T-cell (primary cell): Measurements from ENCODE around the gene PRSS33. TPM values are rescaled to one million over a fixed set of nuclear protein-coding genes. Genes with fewer than 3 reads are reported as not detected.

ENCODE experiments used
- ATAC-seq, 4 experiments: fragments of 200-7000 bp in 3 of 4; fragments of 150-1000 bp in 1 of 4; cut with Tn5 transposase; replicated peaks in 1 of 4; 1 replicate in 3 of 4; 2 replicates in 1 of 4; pipeline ENCODE4 v1.10.0; 2021; ENCODE audit warnings: moderate library complexity in 3 of 4, mild to moderate bottlenecking in 2 of 4, moderate number of reproducible peaks in 1 of 4
- CTCF ChIA-PET, 2 donors: fragments of 300-600 bp; sonication (Branson Sonifier 250); formaldehyde crosslinking; loops; one replicate each; lab custom pipeline; 2022; ENCODE audit warnings: antibody characterized with exemption in 2 of 2; lab: Charles Lee
- POLR2A ChIA-PET, 2 donors: fragments of 300-600 bp; sonication (Branson Sonifier 250); formaldehyde crosslinking; loops; one replicate each; lab custom pipeline; 2022; ENCODE audit warnings: antibody characterized with exemption in 2 of 2; lab: Charles Lee
- DNase-seq, 35 experiments: peaks; one replicate each; pipeline versions ENCODE4 v3.0.0 to v3.0.0-alpha.2; 2013 to 2023
- H3K27ac ChIP-seq: one replicate; pipeline ENCODE4 v1.5.1; 2013; ENCODE audit warnings: low read length
- H3K27me3 ChIP-seq, 2 experiments: replicated peaks in 1 of 2; 1 replicate in 1 of 2; 2 replicates in 1 of 2; pipeline versions ENCODE4 v1.6.1 to v1.7.0; 2013; ENCODE audit warnings: low read length in 1 of 2, mixed read lengths in 1 of 2; ENCODE audit not compliant: control insufficient read depth in 2 of 2, insufficient read depth in 2 of 2; ENCODE audit errors: extremely low read depth in 1 of 2
- H3K36me3 ChIP-seq, 2 donors: 1 replicate in 1 of 2; 2 replicates in 1 of 2; pipeline versions ENCODE4 v1.6.1 to v1.7.0; 2013; ENCODE audit warnings: low read length in 1 of 2; ENCODE audit not compliant: control insufficient read depth in 2 of 2, insufficient read depth in 1 of 2; ENCODE audit errors: extremely low read depth in 1 of 2
- H3K4me1 ChIP-seq, 2 experiments: 1 replicate in 1 of 2; 2 replicates in 1 of 2; pipeline versions ENCODE4 v1.6.1 to v1.7.0; 2013; ENCODE audit warnings: low read length in 2 of 2, mixed read lengths in 1 of 2; ENCODE audit not compliant: insufficient read depth in 2 of 2, control insufficient read depth in 1 of 2; ENCODE audit errors: extremely low read depth in 1 of 2
- H3K4me3 ChIP-seq, 2 donors: 1 replicate in 1 of 2; 2 replicates in 1 of 2; pipeline versions ENCODE4 v1.5.1 to v1.7.0; 2013; ENCODE audit warnings: mild to moderate bottlenecking in 2 of 2, low read length in 1 of 2, moderate library complexity in 1 of 2; ENCODE audit not compliant: control insufficient read depth in 1 of 2; ENCODE audit errors: extremely low read depth in 1 of 2
- H3K9me3 ChIP-seq: 2 replicates; pipeline ENCODE4 v1.7.0; 2013
- H3K27ac Mint-ChIP-seq, 2 donors: one replicate each; pipeline ENCODE4 v1.8.0; 2020 to 2021; ENCODE audit warnings: mild to moderate bottlenecking in 2 of 2, mixed read lengths in 2 of 2
- H3K27me3 Mint-ChIP-seq, 2 donors: one replicate each; pipeline ENCODE4 v1.8.0; 2021 to 2022; ENCODE audit warnings: mixed read lengths in 2 of 2
- H3K36me3 Mint-ChIP-seq: one replicate; pipeline ENCODE4 v1.8.0; 2021; ENCODE audit warnings: mixed read lengths
- H3K4me1 Mint-ChIP-seq, 3 donors: one replicate each; pipeline ENCODE4 v1.8.0; 2020 to 2022; ENCODE audit warnings: mixed read lengths in 3 of 3, mild to moderate bottlenecking in 1 of 3
- H3K4me3 Mint-ChIP-seq, 3 donors: one replicate each; pipeline ENCODE4 v1.8.0; 2020 to 2022; ENCODE audit warnings: mild to moderate bottlenecking in 3 of 3, mixed read lengths in 3 of 3, moderate library complexity in 3 of 3
- H3K9me3 Mint-ChIP-seq, 3 donors: one replicate each; pipeline ENCODE4 v1.8.0; 2020 to 2022; ENCODE audit warnings: mixed read lengths in 3 of 3
- WGBS: methylation state at CpG from one replicate; pipeline ENCODE4 v1.1.5; 2013; ENCODE audit warnings: missing lambda C conversion rate; ENCODE audit not compliant: insufficient coverage; 5-methylcytosine and 5-hydroxymethylcytosine counted together
- total RNA-seq, 35 experiments: library from RNA in 6 of 35; stranded (reverse) in 6 of 35; fragments of 120-200 nt in 1 of 35; gene quantifications; one replicate each; pipeline versions ENCODE4 v1.2.1 to v1.2.4 and lab custom pipeline; 2013 to 2026

Gene PRSS33
- total RNA-seq, 5 donors from 2014 or later (not counting 1 experiment from before 2014, with no cell fraction given) = not detected

DNA sequence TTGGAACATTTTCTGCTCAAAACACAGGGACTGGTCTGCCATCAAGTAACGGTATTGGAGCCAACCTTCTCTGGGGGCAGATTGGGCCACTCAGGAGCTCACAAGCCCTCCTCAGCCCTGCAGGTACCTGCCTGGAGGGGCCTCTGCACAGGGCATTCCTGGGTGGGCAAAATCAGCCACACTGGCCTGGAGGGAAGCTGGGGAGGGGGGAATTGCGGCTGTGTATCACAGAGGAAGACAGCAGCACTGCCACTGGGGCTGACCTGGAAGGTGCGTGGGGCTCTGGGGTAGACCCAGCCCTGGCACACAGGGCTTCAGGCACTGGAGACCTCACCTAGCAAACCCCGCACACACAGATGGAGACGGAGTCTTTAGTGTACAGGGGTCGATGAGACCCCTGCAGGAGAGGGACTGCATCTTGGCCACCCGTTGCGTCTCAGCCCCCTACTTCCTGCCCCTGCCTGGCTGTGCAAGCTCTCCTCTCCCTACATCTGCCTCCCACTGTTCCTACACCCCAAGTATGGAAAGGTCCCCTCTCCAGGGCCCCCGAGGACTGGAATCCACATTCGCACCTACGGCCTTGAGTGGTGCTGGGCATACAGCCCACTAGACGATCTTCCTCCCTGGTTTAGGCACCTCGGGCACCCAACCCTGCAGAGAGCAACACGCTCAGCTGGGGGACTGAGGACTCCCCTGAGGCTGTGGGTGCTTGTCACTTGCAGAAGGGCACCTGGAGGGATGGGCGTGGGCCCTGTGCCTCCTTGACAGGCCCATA lies 42.1 kb downstream of the PRSS33 start:
- Mint-ChIP-seq H3K27me3 (peaks cover 0 to 6% of the 10 kb centered on the region in 2 donors), H3K36me3 (no peaks in the 10 kb centered on the region), H3K4me1 (peaks cover 0 to 2% (median 0%) of the 10 kb centered on the region in 3 donors), H3K4me3 (no peak overlapping the region), H3K9me3 (no peaks in the 10 kb centered on the region), H3K27ac (no peak overlapping the region)
- Histone ChIP-seq H3K4me3 (no peak overlapping the region), H3K9me3 (no peaks in the 10 kb centered on the region), H3K27me3 (peaks cover 0 to 15% of the 10 kb centered on the region in 2 experiments), H3K4me1 (no peaks in the 10 kb centered on the region), H3K27ac (no peak overlapping the region), H3K36me3 (no peaks in the 10 kb centered on the region)
- 86% methylated on average over 11 of the region's 15 CpGs for WGBS
- DNase-seq = no peak
- ChIA-PET POLR2A (interaction anchor here in 1 of 2 donors (0.7 kb wide), 1 partner anchor 164 kb away, joined by 4 read pairs; no protein-coding TSS in a partner anchor), CTCF (no interaction called here)
- no peak for ATAC-seq

DNA sequence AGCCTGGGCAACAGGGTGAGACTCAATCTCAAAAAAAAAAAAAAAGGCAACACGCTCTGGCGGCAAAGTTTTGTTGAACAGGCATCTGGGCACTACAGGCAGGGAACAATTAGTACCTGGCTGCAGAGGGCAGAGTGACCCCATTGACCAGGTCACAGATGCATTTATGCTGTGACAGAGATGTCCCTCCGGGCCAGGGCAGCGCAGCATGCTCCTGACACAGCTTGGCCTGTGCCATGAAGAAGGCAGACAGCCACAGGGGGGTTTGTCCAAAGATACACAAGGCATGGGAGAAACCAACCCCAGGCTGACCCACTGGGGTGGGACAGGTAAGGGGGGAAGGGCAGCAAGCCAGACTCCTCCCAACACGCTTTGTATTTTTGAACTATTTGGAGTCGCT lies 42.6 kb downstream of the PRSS33 start:
- Mint-ChIP-seq H3K4me1 (no peaks in the 10 kb centered on the region), H3K27ac (no peak overlapping the region), H3K4me3 (no peak overlapping the region), H3K27me3 (peaks cover 0 to 7% of the 10 kb centered on the region in 2 donors), H3K36me3 (no peaks in the 10 kb centered on the region), H3K9me3 (no peaks in the 10 kb centered on the region)
- ChIA-PET CTCF (no interaction called here), POLR2A (no interaction called here)
- no peak overlapping the region for H3K4me3 ChIP-seq
- peaks cover 0 to 1% of the 10 kb centered on the region in 2 experiments for H3K4me1 ChIP-seq
- H3K36me3 ChIP-seq = no peaks in the 10 kb centered on the region
- H3K27me3 ChIP-seq = peaks cover 0 to 19% of the 10 kb centered on the region in 2 experiments
- DNase-seq = no peak
- H3K27ac ChIP-seq = no peak overlapping the region
- 90% methylated on average over 4 of the region's 6 CpGs for WGBS
- H3K9me3 ChIP-seq = no peaks in the 10 kb centered on the region
- no peak for ATAC-seq

DNA sequence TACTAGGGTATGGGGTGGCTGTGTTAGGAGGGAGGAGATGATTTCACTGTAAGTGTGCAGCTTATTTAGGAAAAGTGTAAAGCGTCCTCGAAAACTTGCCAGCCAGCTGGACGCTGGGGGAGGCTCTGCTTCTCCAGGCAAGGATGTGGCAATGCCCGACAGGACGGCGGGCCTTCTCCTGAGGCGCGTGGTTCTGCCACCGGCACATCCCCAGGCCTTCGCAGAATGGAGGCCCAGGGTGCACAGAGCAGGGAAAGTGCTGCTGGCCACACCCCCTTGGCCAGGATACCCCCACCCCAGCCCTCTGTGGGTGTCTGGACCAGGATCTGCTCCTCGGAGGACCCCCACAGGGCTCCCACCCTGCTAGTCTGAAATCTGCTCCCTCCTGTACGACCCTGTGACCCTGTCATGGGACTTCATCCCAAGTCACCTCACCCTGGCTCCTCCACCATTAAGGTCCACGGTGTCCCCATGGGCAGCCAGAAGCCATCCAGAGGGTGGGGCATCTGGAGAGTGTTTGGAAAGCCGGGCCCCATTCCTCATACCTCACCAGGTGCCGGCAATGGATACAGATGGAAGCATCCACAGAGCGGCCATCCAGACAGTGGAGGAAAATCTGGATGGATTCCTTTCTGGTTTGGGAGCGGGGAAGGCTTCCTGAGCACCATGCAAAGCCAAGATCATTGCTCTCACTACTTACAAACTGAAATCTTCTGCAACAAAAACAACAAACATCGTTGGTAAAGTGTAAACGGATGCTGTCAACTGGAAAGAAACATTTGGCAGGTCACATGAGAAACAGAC lies 44.2 kb downstream of the PRSS33 start:
- 95% methylated on average over 8 of the region's 19 CpGs for WGBS
- POLR2A ChIA-PET = no interaction called here

DNA sequence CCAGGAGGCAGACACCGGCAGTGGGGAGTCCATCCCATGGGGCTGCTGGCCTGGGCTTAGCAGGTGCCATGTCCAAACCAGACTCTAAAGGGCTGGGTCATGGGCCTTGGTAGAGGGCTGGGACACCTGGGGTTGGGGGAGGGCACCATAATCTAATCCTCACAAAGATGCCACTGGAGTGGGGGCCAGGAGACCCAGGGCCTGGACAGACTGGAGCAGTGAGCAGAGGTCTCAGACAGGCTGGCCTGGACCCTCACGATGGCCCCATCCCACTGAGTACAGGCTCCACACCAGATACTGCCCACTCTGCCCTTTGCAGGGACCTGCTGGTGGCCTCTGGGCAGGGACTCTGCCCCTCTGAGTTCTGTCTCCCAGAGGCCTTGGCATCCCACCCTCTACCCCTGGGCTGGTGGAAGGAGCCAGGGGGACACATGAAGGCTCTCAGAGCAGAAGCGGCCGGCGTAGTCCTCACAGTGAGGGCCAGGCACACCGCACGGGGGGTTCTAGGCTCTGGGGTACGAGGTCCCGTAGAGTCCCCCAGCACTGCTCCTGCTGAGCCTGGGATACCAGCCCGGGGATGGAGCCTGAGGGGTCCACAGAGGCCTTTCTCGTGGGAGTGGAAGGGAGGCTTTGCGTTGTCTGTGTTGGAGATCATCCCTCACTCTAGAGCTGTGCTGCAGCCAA lies 44.9 kb downstream of the PRSS33 start:
- CTCF ChIA-PET = no interaction called here

More for the DNA sequence above, 44.2 kb downstream of the PRSS33 start:
- Histone ChIP-seq H3K9me3 (no peaks in the 10 kb centered on the region), H3K27me3 (peaks cover 0 to 34% of the 10 kb centered on the region in 2 experiments), H3K4me1 (peaks cover 0 to 8% of the 10 kb centered on the region in 2 experiments), H3K36me3 (no peaks in the 10 kb centered on the region), H3K4me3 (no peak overlapping the region), H3K27ac (no peak overlapping the region)
- Mint-ChIP-seq H3K4me1 (no peaks in the 10 kb centered on the region), H3K4me3 (no peak overlapping the region), H3K9me3 (no peaks in the 10 kb centered on the region), H3K36me3 (no peaks in the 10 kb centered on the region), H3K27ac (no peak overlapping the region), H3K27me3 (peaks cover 3 to 7% of the 10 kb centered on the region in 2 donors)
- DNase-seq (no peak), ATAC-seq (no peak)
- CTCF ChIA-PET = no interaction called here

DNA sequence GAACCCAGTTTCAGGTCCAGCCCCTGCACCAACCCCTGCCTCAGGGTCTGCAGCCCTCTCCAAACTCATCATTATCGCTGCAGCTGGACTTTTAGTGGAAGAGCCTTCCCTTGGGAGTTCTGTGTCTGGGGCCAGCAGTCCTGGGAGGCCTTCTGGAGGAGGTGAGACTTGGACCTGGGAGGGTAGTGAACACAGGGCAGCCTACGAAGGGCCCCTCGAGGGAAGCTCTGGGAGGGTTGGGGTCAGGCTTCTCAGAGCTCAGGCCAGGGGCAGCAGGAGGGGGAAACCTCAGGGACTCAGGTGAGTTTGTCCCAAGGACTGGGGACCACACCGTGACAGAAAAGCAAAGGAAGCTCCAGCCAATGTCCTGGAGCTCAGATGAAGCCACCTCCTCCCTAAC lies 46.2 kb downstream of the PRSS33 start:
- Mint-ChIP-seq H3K4me1 (no peaks in the 10 kb centered on the region), H3K36me3 (no peaks in the 10 kb centered on the region), H3K27ac (no peak overlapping the region), H3K27me3 (peaks cover 4 to 7% of the 10 kb centered on the region in 2 donors), H3K9me3 (no peaks in the 10 kb centered on the region), H3K4me3 (no peak overlapping the region)
- Histone ChIP-seq H3K36me3 (no peaks in the 10 kb centered on the region), H3K27me3 (peaks cover 0 to 52% of the 10 kb centered on the region in 2 experiments), H3K4me1 (peaks cover 0 to 8% of the 10 kb centered on the region in 2 experiments), H3K4me3 (no peak overlapping the region), H3K27ac (no peak overlapping the region), H3K9me3 (no peaks in the 10 kb centered on the region)
- WGBS = 73% methylated on average over 3 of the region's 4 CpGs
- DNase-seq = no peak
- ChIA-PET POLR2A (no interaction called here), CTCF (no interaction called here)
- no peak for ATAC-seq

More for the DNA sequence above, 44.9 kb downstream of the PRSS33 start:
- POLR2A ChIA-PET = no interaction called here
- Histone ChIP-seq H3K36me3 (no peaks in the 10 kb centered on the region), H3K4me3 (no peak overlapping the region), H3K27me3 (peaks cover 0 to 41% of the 10 kb centered on the region in 2 experiments), H3K4me1 (peaks cover 0 to 8% of the 10 kb centered on the region in 2 experiments), H3K9me3 (no peaks in the 10 kb centered on the region), H3K27ac (no peak overlapping the region)
- no peak overlapping the region for H3K4me3 Mint-ChIP-seq
- ATAC-seq (no peak), DNase-seq (no peak)
- H3K9me3 Mint-ChIP-seq = no peaks in the 10 kb centered on the region
- no peaks in the 10 kb centered on the region for H3K4me1 Mint-ChIP-seq
- WGBS = 90% methylated on average over 11 of the region's 12 CpGs
- peaks cover 4 to 7% of the 10 kb centered on the region in 2 donors for H3K27me3 Mint-ChIP-seq
- H3K27ac Mint-ChIP-seq = no peak overlapping the region
- H3K36me3 Mint-ChIP-seq = no peaks in the 10 kb centered on the region

DNA sequence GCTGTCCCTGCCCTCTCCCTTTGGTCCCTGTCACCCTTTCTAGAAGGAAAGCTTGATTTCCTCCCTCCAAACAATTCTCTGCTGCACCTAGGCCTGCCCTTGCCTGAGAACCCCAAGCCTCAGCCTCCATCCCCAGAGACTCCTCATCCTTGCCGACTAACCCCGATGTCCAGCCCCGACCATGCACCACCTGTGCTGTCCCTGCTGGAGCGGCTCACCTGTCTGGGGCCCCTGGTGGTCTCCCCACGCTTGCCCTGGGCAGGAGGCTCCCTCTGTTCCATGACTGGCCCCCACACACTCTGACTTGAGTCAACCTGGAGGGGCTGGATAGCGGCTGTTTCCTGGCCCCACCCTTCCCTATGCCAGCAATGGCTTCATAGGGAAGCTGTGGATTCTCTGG lies 46.9 kb downstream of the PRSS33 start:
- Histone ChIP-seq H3K4me3 (no peak overlapping the region), H3K36me3 (no peaks in the 10 kb centered on the region), H3K9me3 (no peaks in the 10 kb centered on the region), H3K4me1 (peaks cover 0 to 8% of the 10 kb centered on the region in 2 experiments), H3K27ac (no peak overlapping the region), H3K27me3 (peaks cover 0 to 54% of the 10 kb centered on the region in 2 experiments)
- Mint-ChIP-seq H3K4me3 (no peak overlapping the region), H3K4me1 (no peaks in the 10 kb centered on the region), H3K9me3 (no peaks in the 10 kb centered on the region), H3K36me3 (no peaks in the 10 kb centered on the region), H3K27ac (no peak overlapping the region), H3K27me3 (peaks cover 4 to 7% of the 10 kb centered on the region in 2 donors)
- no peak for ATAC-seq
- WGBS = 73% methylated on average over 3 of the region's 6 CpGs
- DNase-seq = no peak
- ChIA-PET POLR2A (no interaction called here), CTCF (no interaction called here)
